ENCODE data around the gene PGM5. TPM values are rescaled to one million over a fixed set of nuclear protein-coding genes. Genes with fewer than 3 reads are reported as not detected.
A peak's percentile ranks its signal among the peaks of the same experiment; 100 is the strongest.

Gene PGM5
- total RNA-seq, 1 donor, result 0.36 TPM

DNA sequence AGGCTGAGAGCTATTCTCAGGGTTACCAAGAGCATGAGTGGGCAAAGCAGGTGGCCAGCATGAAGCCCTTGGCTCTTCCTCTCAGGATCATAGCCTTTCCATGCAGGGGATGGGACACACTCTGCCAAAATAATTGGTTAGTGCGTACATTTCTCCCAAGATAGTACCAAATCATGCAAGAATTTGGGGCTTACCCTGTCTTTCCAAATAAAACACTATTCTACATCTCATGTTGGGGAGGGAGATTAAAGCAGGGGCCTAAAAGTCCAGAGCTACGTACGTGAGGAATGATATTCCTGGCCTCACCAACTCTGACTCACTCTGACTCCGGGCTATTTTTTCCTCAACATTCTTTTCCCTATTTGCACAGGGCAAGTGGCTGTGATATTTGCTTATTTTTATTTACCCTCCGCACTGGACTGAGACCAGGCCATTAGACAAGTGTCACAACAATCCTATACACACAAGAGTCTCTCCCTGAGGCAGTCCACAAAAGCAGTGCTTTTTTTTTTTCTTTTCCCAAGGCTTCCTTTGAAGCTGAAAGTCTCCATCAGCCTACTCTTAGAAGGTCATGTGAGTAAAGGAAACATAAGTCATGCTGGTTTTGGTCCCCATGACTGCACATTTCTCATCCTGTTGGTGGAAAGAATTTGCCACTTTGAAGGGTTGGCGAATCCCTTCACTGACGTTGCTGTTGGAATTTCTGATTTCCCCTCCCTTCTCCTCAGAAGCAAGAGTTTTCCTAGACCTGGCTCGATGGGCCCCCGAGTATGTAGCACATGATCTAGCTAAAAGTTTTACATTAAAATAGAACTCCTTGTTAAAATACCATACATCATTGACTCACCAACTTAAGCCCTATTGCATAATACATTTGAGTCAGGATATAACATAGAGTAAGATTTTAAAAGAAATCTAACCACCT lies 144.3 kb downstream of the PGM5 start:
- no peak overlapping the region for H3K4me3 ChIP-seq (ENCODE audit: insufficient read depth, low read length)
- H4K20me1 ChIP-seq (ENCODE audit: insufficient read depth, low read length), result no peaks in the 10 kb centered on the region
- H3K36me3 ChIP-seq (ENCODE audit: insufficient read depth, low read length), result no peaks in the 10 kb centered on the region
- H3K4me1 ChIP-seq (ENCODE audit: insufficient read depth, low read length), result no peaks in the 10 kb centered on the region
- H3K27me3 ChIP-seq (ENCODE audit: insufficient read depth, low read length), result no peaks in the 10 kb centered on the region
- H3K79me2 ChIP-seq (ENCODE audit: insufficient read depth, low read length), result no peaks in the 10 kb centered on the region
- no peak overlapping the region for H3K4me2 ChIP-seq (ENCODE audit: insufficient read depth, low read length)
- H3K27ac ChIP-seq (ENCODE audit: low read depth, low read length), result no peak overlapping the region
- no peak overlapping the region for H2AFZ ChIP-seq (ENCODE audit: low read length)
- DNase-seq (ENCODE audit: insufficient read length, low spot score, missing footprints), result peak; percentile 0
- TF ChIP-seq, protein P1, sequence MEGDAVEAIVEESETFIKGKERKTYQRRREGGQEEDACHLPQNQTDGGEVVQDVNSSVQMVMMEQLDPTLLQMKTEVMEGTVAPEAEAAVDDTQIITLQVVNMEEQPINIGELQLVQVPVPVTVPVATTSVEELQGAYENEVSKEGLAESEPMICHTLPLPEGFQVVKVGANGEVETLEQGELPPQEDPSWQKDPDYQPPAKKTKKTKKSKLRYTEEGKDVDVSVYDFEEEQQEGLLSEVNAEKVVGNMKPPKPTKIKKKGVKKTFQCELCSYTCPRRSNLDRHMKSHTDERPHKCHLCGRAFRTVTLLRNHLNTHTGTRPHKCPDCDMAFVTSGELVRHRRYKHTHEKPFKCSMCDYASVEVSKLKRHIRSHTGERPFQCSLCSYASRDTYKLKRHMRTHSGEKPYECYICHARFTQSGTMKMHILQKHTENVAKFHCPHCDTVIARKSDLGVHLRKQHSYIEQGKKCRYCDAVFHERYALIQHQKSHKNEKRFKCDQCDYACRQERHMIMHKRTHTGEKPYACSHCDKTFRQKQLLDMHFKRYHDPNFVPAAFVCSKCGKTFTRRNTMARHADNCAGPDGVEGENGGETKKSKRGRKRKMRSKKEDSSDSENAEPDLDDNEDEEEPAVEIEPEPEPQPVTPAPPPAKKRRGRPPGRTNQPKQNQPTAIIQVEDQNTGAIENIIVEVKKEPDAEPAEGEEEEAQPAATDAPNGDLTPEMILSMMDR (IDR thresholded peaks at IDR 0.05; ENCODE audit: extremely low read depth, low read depth, low read length), result no peak
- H3K9me3 ChIP-seq (ENCODE audit: low read depth, low read length), result no peaks in the 10 kb centered on the region

DNA sequence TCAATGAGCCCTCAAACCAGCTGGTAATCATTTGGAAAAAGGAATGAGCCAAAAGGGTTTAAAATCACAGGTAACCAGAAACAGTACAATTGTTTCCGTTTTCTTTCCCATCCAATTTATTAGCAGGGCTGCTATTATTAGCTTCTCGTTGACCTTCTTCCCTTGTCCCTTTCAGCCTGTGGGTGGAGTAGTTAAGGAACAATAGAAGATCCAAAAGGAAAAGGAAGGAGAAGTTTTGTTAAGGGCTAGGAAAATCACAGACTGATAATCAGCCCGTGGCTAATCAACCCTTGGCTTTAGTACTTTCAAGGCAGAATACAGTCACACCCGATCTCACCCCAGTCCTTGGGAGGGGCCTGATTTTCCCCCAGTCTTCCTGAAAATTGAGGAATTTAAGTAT lies 145.9 kb downstream of the PGM5 start:
- Histone ChIP-seq H3K27ac (ENCODE audit: low read depth, low read length) (no peak overlapping the region), H3K9me3 (ENCODE audit: low read depth, low read length) (no peaks in the 10 kb centered on the region), H3K4me3 (ENCODE audit: insufficient read depth, low read length) (no peak overlapping the region), H3K79me2 (ENCODE audit: insufficient read depth, low read length) (no peaks in the 10 kb centered on the region), H2AFZ (ENCODE audit: low read length) (no peak overlapping the region), H4K20me1 (ENCODE audit: insufficient read depth, low read length) (no peaks in the 10 kb centered on the region), H3K27me3 (ENCODE audit: insufficient read depth, low read length) (no peaks in the 10 kb centered on the region), H3K36me3 (ENCODE audit: insufficient read depth, low read length) (no peaks in the 10 kb centered on the region), H3K4me1 (ENCODE audit: insufficient read depth, low read length) (no peaks in the 10 kb centered on the region), H3K4me2 (ENCODE audit: insufficient read depth, low read length) (no peak overlapping the region)
- TF ChIP-seq, protein P1 (IDR thresholded peaks at IDR 0.05; ENCODE audit: extremely low read depth, low read depth, low read length), result no peak
- DNase-seq (ENCODE audit: insufficient read length, low spot score, missing footprints), result no peak

DNA sequence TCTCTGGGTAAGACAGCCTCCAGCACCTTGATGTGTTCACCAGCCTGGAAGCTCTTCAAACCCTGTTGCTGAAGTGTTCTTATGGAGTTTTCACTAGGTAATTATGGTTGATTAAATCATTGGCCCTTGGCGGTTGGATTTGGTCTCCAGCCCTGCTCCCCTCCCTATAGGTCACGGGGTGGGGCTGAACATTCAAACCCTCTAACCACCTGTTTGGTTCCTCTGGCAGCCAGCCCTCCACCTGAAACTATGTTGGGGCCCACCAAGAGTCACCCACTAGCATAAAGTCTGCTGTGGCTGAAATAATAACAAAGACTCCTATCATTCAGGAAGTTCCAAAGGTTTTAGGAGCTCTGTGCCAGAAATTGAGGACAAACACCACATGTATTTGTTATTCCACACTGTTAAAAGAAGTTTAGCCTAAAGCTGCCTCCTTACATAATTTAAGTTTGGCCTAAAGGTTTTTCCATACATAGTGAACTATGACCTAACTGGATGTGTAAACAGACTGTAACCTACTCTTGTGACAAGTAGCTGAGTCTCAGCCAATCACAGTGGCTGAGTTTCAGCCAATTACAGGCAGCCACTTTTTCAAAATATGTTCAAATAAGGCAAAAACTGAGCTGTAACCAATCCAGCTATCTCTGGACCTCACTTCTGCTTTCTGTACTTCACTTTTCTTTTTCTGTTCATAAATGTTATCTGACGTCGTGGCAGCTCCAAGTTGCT lies 149.4 kb downstream of the PGM5 start:
- TF ChIP-seq, protein P1 (IDR thresholded peaks at IDR 0.05; ENCODE audit: extremely low read depth, low read depth, low read length), result no peak

DNA sequence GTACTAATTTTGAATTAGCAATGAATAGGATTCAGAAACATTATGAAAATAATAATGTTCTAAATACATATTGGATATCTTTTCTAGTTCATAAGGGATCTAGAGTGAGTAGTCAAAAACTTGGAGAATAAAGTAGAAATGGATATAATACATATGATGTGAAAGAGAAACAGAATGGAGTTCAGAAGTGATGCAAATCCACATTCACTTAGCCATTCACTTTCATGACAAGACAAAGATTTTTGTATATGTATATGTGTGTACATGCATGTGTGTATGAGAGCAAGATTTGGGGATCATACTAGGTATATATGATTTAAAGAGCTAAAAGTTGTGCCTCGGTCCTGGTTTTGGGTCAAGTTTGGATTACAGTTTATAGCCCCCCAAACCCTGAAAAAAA lies 150.1 kb downstream of the PGM5 start:
- no peak overlapping the region for H2AFZ ChIP-seq (ENCODE audit: low read length)
- H3K27me3 ChIP-seq (ENCODE audit: insufficient read depth, low read length), result no peaks in the 10 kb centered on the region
- H3K27ac ChIP-seq (ENCODE audit: low read depth, low read length), result no peak overlapping the region
- no peaks in the 10 kb centered on the region for H3K9me3 ChIP-seq (ENCODE audit: low read depth, low read length)
- no peaks in the 10 kb centered on the region for H3K4me1 ChIP-seq (ENCODE audit: insufficient read depth, low read length)
- H3K79me2 ChIP-seq (ENCODE audit: insufficient read depth, low read length), result no peaks in the 10 kb centered on the region
- DNase-seq (ENCODE audit: insufficient read length, low spot score, missing footprints), result no peak
- no peaks in the 10 kb centered on the region for H3K36me3 ChIP-seq (ENCODE audit: insufficient read depth, low read length)
- H3K4me3 ChIP-seq (ENCODE audit: insufficient read depth, low read length), result no peak overlapping the region
- H4K20me1 ChIP-seq (ENCODE audit: insufficient read depth, low read length), result no peaks in the 10 kb centered on the region
- no peak overlapping the region for H3K4me2 ChIP-seq (ENCODE audit: insufficient read depth, low read length)
- TF ChIP-seq, protein P1 (IDR thresholded peaks at IDR 0.05; ENCODE audit: extremely low read depth, low read depth, low read length), result no peak

More for the DNA sequence above, 149.4 kb downstream of the PGM5 start:
- Histone ChIP-seq H3K4me2 (ENCODE audit: insufficient read depth, low read length) (no peak overlapping the region), H2AFZ (ENCODE audit: low read length) (no peak overlapping the region), H3K36me3 (ENCODE audit: insufficient read depth, low read length) (no peaks in the 10 kb centered on the region), H3K79me2 (ENCODE audit: insufficient read depth, low read length) (no peaks in the 10 kb centered on the region), H3K4me3 (ENCODE audit: insufficient read depth, low read length) (no peak overlapping the region), H3K27ac (ENCODE audit: low read depth, low read length) (no peak overlapping the region), H4K20me1 (ENCODE audit: insufficient read depth, low read length) (no peaks in the 10 kb centered on the region), H3K4me1 (ENCODE audit: insufficient read depth, low read length) (no peaks in the 10 kb centered on the region), H3K27me3 (ENCODE audit: insufficient read depth, low read length) (no peaks in the 10 kb centered on the region), H3K9me3 (ENCODE audit: low read depth, low read length) (no peaks in the 10 kb centered on the region)
- DNase-seq (ENCODE audit: insufficient read length, low spot score, missing footprints), result no peak

Data from osteoblast (primary cell).